ENCODE data around the gene SKI. TPM values are rescaled to one million over a fixed set of nuclear protein-coding genes. Genes with fewer than 3 reads are reported as not detected.

Gene SKI
- polyA plus RNA-seq, 1 donor, result 46.1 TPM

- peaks cover 63% of the 10 kb centered on the region for H3K36me3 ChIP-seq (ENCODE audit: control insufficient read depth, insufficient read depth, low read length)
- H3K27ac ChIP-seq (ENCODE audit: low read length), result no peak overlapping the region
Observed at GRCh38 chr1:2304282-2304681, 76.2 kb downstream of the SKI start.

GRCh38 chr1:2304921-2305681 lies 77.0 kb downstream of the SKI start:
- H3K9me3 ChIP-seq (ENCODE audit: control insufficient read depth, low read depth, low read length), result peaks cover 10% of the 10 kb centered on the region
- H3K36me3 ChIP-seq (ENCODE audit: control insufficient read depth, insufficient read depth, low read length), result peaks cover 63% of the 10 kb centered on the region
- 88% methylated on average over 5 of the region's 49 CpGs for WGBS (ENCODE audit: insufficient coverage, low lambda C conversion rate)

More at GRCh38 chr1:2304282-2304681, 76.2 kb downstream of the SKI start:
- no peak for DNase-seq
- Histone ChIP-seq H3K9me3 (ENCODE audit: control insufficient read depth, low read depth, low read length) (peaks cover 9% of the 10 kb centered on the region), H3K4me3 (ENCODE audit: low read length) (no peak overlapping the region), H3K4me1 (ENCODE audit: control insufficient read depth, insufficient read depth, low read length) (peaks cover 27% of the 10 kb centered on the region), H3K27me3 (ENCODE audit: control insufficient read depth, insufficient read depth, low read length) (no peaks in the 10 kb centered on the region)
- WGBS (ENCODE audit: insufficient coverage, low lambda C conversion rate), result no CpG with 5 or more reads among the region's 22 CpGs

GRCh38 chr1:2306151-2306978 lies 78.2 kb downstream of the SKI start:
- Histone ChIP-seq H3K4me1 (ENCODE audit: control insufficient read depth, insufficient read depth, low read length) (peaks cover 26% of the 10 kb centered on the region), H3K27ac (ENCODE audit: low read length) (no peak overlapping the region), H3K9me3 (ENCODE audit: control insufficient read depth, low read depth, low read length) (peaks cover 13% of the 10 kb centered on the region), H3K4me3 (ENCODE audit: low read length) (no peak overlapping the region), H3K27me3 (ENCODE audit: control insufficient read depth, insufficient read depth, low read length) (no peaks in the 10 kb centered on the region), H3K36me3 (ENCODE audit: control insufficient read depth, insufficient read depth, low read length) (peaks cover 68% of the 10 kb centered on the region)
- no peak for DNase-seq
- WGBS (ENCODE audit: insufficient coverage, low lambda C conversion rate), result no CpG with 5 or more reads among the region's 81 CpGs

More at GRCh38 chr1:2304921-2305681, 77.0 kb downstream of the SKI start:
- H3K4me3 ChIP-seq (ENCODE audit: low read length), result no peak overlapping the region
- H3K27me3 ChIP-seq (ENCODE audit: control insufficient read depth, insufficient read depth, low read length), result no peaks in the 10 kb centered on the region
- no peak for DNase-seq
- no peak overlapping the region for H3K27ac ChIP-seq (ENCODE audit: low read length)
- peaks cover 20% of the 10 kb centered on the region for H3K4me1 ChIP-seq (ENCODE audit: control insufficient read depth, insufficient read depth, low read length)

GRCh38 chr1:2307064-2307605 lies 79.0 kb downstream of the SKI start:
- Histone ChIP-seq H3K4me3 (ENCODE audit: low read length) (no peak overlapping the region), H3K27ac (ENCODE audit: low read length) (no peak overlapping the region), H3K36me3 (ENCODE audit: control insufficient read depth, insufficient read depth, low read length) (peaks cover 68% of the 10 kb centered on the region), H3K27me3 (ENCODE audit: control insufficient read depth, insufficient read depth, low read length) (no peaks in the 10 kb centered on the region), H3K9me3 (ENCODE audit: control insufficient read depth, low read depth, low read length) (peaks cover 13% of the 10 kb centered on the region), H3K4me1 (ENCODE audit: control insufficient read depth, insufficient read depth, low read length) (peaks cover 30% of the 10 kb centered on the region)
- 97% methylated on average over 10 of the region's 41 CpGs for WGBS (ENCODE audit: insufficient coverage, low lambda C conversion rate)
- no peak for DNase-seq

GRCh38 chr1:2307972-2308371 lies 79.9 kb downstream of the SKI start:
- no peak overlapping the region for H3K4me3 ChIP-seq (ENCODE audit: low read length)
- no peaks in the 10 kb centered on the region for H3K27me3 ChIP-seq (ENCODE audit: control insufficient read depth, insufficient read depth, low read length)
- H3K27ac ChIP-seq (ENCODE audit: low read length), result no peak overlapping the region
- peaks cover 13% of the 10 kb centered on the region for H3K9me3 ChIP-seq (ENCODE audit: control insufficient read depth, low read depth, low read length)
- no peak for DNase-seq
- peaks cover 65% of the 10 kb centered on the region for H3K36me3 ChIP-seq (ENCODE audit: control insufficient read depth, insufficient read depth, low read length)
- 94% methylated on average over 2 of the region's 15 CpGs for WGBS (ENCODE audit: insufficient coverage, low lambda C conversion rate)
- H3K4me1 ChIP-seq (ENCODE audit: control insufficient read depth, insufficient read depth, low read length), result peaks cover 32% of the 10 kb centered on the region

GRCh38 chr1:2308844-2309243 lies 80.7 kb downstream of the SKI start:
- no peak for DNase-seq
- no peak overlapping the region for H3K27ac ChIP-seq (ENCODE audit: low read length)
- H3K36me3 ChIP-seq (ENCODE audit: control insufficient read depth, insufficient read depth, low read length), result peaks cover 56% of the 10 kb centered on the region
- H3K4me3 ChIP-seq (ENCODE audit: low read length), result no peak overlapping the region
- H3K27me3 ChIP-seq (ENCODE audit: control insufficient read depth, insufficient read depth, low read length), result no peaks in the 10 kb centered on the region
- WGBS (ENCODE audit: insufficient coverage, low lambda C conversion rate), result no CpG with 5 or more reads among the region's 20 CpGs
- peaks cover 11% of the 10 kb centered on the region for H3K9me3 ChIP-seq (ENCODE audit: control insufficient read depth, low read depth, low read length)
- H3K4me1 ChIP-seq (ENCODE audit: control insufficient read depth, insufficient read depth, low read length), result peaks cover 35% of the 10 kb centered on the region

GRCh38 chr1:2310332-2311183 lies 82.4 kb downstream of the SKI start:
- WGBS (ENCODE audit: insufficient coverage, low lambda C conversion rate), result no CpG with 5 or more reads among the region's 28 CpGs
- Histone ChIP-seq H3K4me3 (ENCODE audit: low read length) (no peak overlapping the region), H3K4me1 (ENCODE audit: control insufficient read depth, insufficient read depth, low read length) (peaks cover 41% of the 10 kb centered on the region), H3K9me3 (ENCODE audit: control insufficient read depth, low read depth, low read length) (peaks cover 10% of the 10 kb centered on the region), H3K27me3 (ENCODE audit: control insufficient read depth, insufficient read depth, low read length) (no peaks in the 10 kb centered on the region), H3K36me3 (ENCODE audit: control insufficient read depth, insufficient read depth, low read length) (peaks cover 39% of the 10 kb centered on the region), H3K27ac (ENCODE audit: low read length) (no peak overlapping the region)
- DNase-seq, result peak in 1 of 2 donors; percentile 46

- Histone ChIP-seq H3K36me3 (ENCODE audit: control insufficient read depth, insufficient read depth, low read length) (peaks cover 33% of the 10 kb centered on the region), H3K4me1 (ENCODE audit: control insufficient read depth, insufficient read depth, low read length) (peaks cover 46% of the 10 kb centered on the region), H3K9me3 (ENCODE audit: control insufficient read depth, low read depth, low read length) (peaks cover 10% of the 10 kb centered on the region), H3K27ac (ENCODE audit: low read length) (peak overlapping the region; percentile 30), H3K4me3 (ENCODE audit: low read length) (no peak overlapping the region), H3K27me3 (ENCODE audit: control insufficient read depth, insufficient read depth, low read length) (no peaks in the 10 kb centered on the region)
- WGBS (ENCODE audit: insufficient coverage, low lambda C conversion rate), result no CpG with 5 or more reads among the region's 21 CpGs
- DNase-seq, result peak; percentile 66 to 67
Observed at GRCh38 chr1:2311184-2312032, 83.3 kb downstream of the SKI start.

GRCh38 chr1:2312160-2312514 lies 84.0 kb downstream of the SKI start:
- peaks cover 46% of the 10 kb centered on the region for H3K4me1 ChIP-seq (ENCODE audit: control insufficient read depth, insufficient read depth, low read length)
- H3K9me3 ChIP-seq (ENCODE audit: control insufficient read depth, low read depth, low read length), result peaks cover 8% of the 10 kb centered on the region
- no CpG with 5 or more reads among the region's 10 CpGs for WGBS (ENCODE audit: insufficient coverage, low lambda C conversion rate)
- H3K27ac ChIP-seq (ENCODE audit: low read length), result no peak overlapping the region
- H3K27me3 ChIP-seq (ENCODE audit: control insufficient read depth, insufficient read depth, low read length), result no peaks in the 10 kb centered on the region
- H3K36me3 ChIP-seq (ENCODE audit: control insufficient read depth, insufficient read depth, low read length), result peaks cover 28% of the 10 kb centered on the region
- H3K4me3 ChIP-seq (ENCODE audit: low read length), result no peak overlapping the region
- DNase-seq, result no peak
